Lower leg skin (tissue), 3 donors: ENCODE measurements around the gene NTRK2.

Experiments
- CTCF ChIP-seq, 3 donors: fragments of 450-650 bp; IDR thresholded peaks; one replicate each; pipeline ENCODE4 v1.5.1; 2016; ENCODE audit warnings: antibody characterized with exemption in 3 of 3, mild to moderate bottlenecking in 3 of 3, moderate library complexity in 2 of 3
- POLR2A ChIP-seq, 2 donors: fragments of 450-650 bp; IDR thresholded peaks; one replicate each; pipeline ENCODE4 v1.6.1; 2016 to 2017; ENCODE audit warnings: antibody characterized with exemption in 2 of 2, mild to moderate bottlenecking in 1 of 2, moderate library complexity in 1 of 2

DNA sequence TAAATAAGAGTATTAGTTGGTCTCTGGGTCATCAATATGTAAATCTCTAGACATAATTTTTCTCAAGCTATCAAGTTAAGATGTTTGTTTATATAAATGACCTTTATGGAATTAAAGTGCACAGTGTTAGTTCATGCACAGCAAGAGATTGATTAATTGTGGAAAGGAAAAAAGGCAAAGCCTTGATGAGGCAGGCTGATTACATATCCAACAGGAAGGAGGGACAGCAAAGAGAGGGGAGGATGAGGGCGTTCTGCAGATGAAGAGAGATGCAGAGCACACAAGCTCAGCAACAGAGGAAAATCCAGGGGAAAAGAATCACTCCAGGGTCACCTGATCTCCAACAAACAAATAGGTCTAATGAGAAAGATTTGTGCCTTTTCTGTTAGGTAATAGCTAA is 16.5 kb downstream of the NTRK2 start:
- TF ChIP-seq CTCF (IDR thresholded peaks at IDR 0.05): no peak
- no peak for TF ChIP-seq POLR2A (IDR thresholded peaks at IDR 0.05)
